NT2/D1 (cell line): ENCODE results near the gene SRCIN1.

Experiments
- YY1 ChIP-seq: IDR thresholded peaks from 2 replicates; pipeline ENCODE4 v1.6.1; 2011; ENCODE audit not compliant: insufficient read length, insufficient read depth
- ZNF274 ChIP-seq: IDR thresholded peaks from 2 replicates; pipeline ENCODE4 v1.6.1; 2011; ENCODE audit warnings: mild to moderate bottlenecking, low read depth, low read length

GRCh38 chr17:38632334-38632733 is 26.6 kb upstream of the SRCIN1 start:
- TF ChIP-seq YY1 (no peak), ZNF274 (no peak)
